ENCODE measurements around the gene CSGALNACT2.

The CSGALNACT2 gene

GRCh38 chr10:43112608-43112961, 25.7 kb upstream of the CSGALNACT2 start:
- Histone ChIP-seq H3K4me3 (ENCODE audit: low read depth in 1 of 2, low read length in 2 of 2) (no peak overlapping the region), H3K27ac (ENCODE audit: low read depth, low read length) (no peak overlapping the region), H3K36me3 (ENCODE audit: control insufficient read depth in 1 of 2, insufficient read depth in 2 of 2, low read length in 2 of 2) (no peaks in the 10 kb centered on the region), H3K9ac (ENCODE audit: low read depth in 1 of 2, low read length in 2 of 2) (no peak overlapping the region), H3K4me1 (ENCODE audit: control insufficient read depth in 1 of 2, insufficient read depth in 2 of 2, low read length in 2 of 2) (no peaks in the 10 kb centered on the region), H3K27me3 (ENCODE audit: control insufficient read depth in 1 of 2, insufficient read depth in 2 of 2, low read length in 2 of 2) (no peaks in the 10 kb centered on the region), H3K9me3 (ENCODE audit: control insufficient read depth in 1 of 2, low read length in 2 of 2) (no peaks in the 10 kb centered on the region)

GRCh38 chr10:43113201-43114087, 24.8 kb upstream of the CSGALNACT2 start:
- Histone ChIP-seq H3K27me3 (ENCODE audit: control insufficient read depth in 1 of 2, insufficient read depth in 2 of 2, low read length in 2 of 2) (no peaks in the 10 kb centered on the region), H3K9ac (ENCODE audit: low read depth in 1 of 2, low read length in 2 of 2) (no peak overlapping the region), H3K9me3 (ENCODE audit: control insufficient read depth in 1 of 2, low read length in 2 of 2) (no peaks in the 10 kb centered on the region), H3K27ac (ENCODE audit: low read depth, low read length) (no peak overlapping the region), H3K4me1 (ENCODE audit: control insufficient read depth in 1 of 2, insufficient read depth in 2 of 2, low read length in 2 of 2) (no peaks in the 10 kb centered on the region), H3K4me3 (ENCODE audit: low read depth in 1 of 2, low read length in 2 of 2) (no peak overlapping the region), H3K36me3 (ENCODE audit: control insufficient read depth in 1 of 2, insufficient read depth in 2 of 2, low read length in 2 of 2) (no peaks in the 10 kb centered on the region)

GRCh38 chr10:43114088-43114742, 24.0 kb upstream of the CSGALNACT2 start:
- Histone ChIP-seq H3K27ac (ENCODE audit: low read depth, low read length) (no peak overlapping the region), H3K4me3 (ENCODE audit: low read depth in 1 of 2, low read length in 2 of 2) (no peak overlapping the region), H3K9me3 (ENCODE audit: control insufficient read depth in 1 of 2, low read length in 2 of 2) (no peaks in the 10 kb centered on the region), H3K4me1 (ENCODE audit: control insufficient read depth in 1 of 2, insufficient read depth in 2 of 2, low read length in 2 of 2) (no peaks in the 10 kb centered on the region), H3K27me3 (ENCODE audit: control insufficient read depth in 1 of 2, insufficient read depth in 2 of 2, low read length in 2 of 2) (no peaks in the 10 kb centered on the region), H3K9ac (ENCODE audit: low read depth in 1 of 2, low read length in 2 of 2) (no peak overlapping the region), H3K36me3 (ENCODE audit: control insufficient read depth in 1 of 2, insufficient read depth in 2 of 2, low read length in 2 of 2) (no peaks in the 10 kb centered on the region)

GRCh38 chr10:43114743-43115611, 23.3 kb upstream of the CSGALNACT2 start:
- Histone ChIP-seq H3K36me3 (ENCODE audit: control insufficient read depth in 1 of 2, insufficient read depth in 2 of 2, low read length in 2 of 2) (no peaks in the 10 kb centered on the region), H3K9ac (ENCODE audit: low read depth in 1 of 2, low read length in 2 of 2) (no peak overlapping the region), H3K27me3 (ENCODE audit: control insufficient read depth in 1 of 2, insufficient read depth in 2 of 2, low read length in 2 of 2) (no peaks in the 10 kb centered on the region), H3K27ac (ENCODE audit: low read depth, low read length) (no peak overlapping the region), H3K4me1 (ENCODE audit: control insufficient read depth in 1 of 2, insufficient read depth in 2 of 2, low read length in 2 of 2) (no peaks in the 10 kb centered on the region), H3K4me3 (ENCODE audit: low read depth in 1 of 2, low read length in 2 of 2) (no peak overlapping the region), H3K9me3 (ENCODE audit: control insufficient read depth in 1 of 2, low read length in 2 of 2) (no peaks in the 10 kb centered on the region)

GRCh38 chr10:43115881-43116595, 22.2 kb upstream of the CSGALNACT2 start:
- Histone ChIP-seq H3K4me1 (ENCODE audit: control insufficient read depth in 1 of 2, insufficient read depth in 2 of 2, low read length in 2 of 2) (no peaks in the 10 kb centered on the region), H3K36me3 (ENCODE audit: control insufficient read depth in 1 of 2, insufficient read depth in 2 of 2, low read length in 2 of 2) (no peaks in the 10 kb centered on the region), H3K27ac (ENCODE audit: low read depth, low read length) (no peak overlapping the region), H3K27me3 (ENCODE audit: control insufficient read depth in 1 of 2, insufficient read depth in 2 of 2, low read length in 2 of 2) (no peaks in the 10 kb centered on the region), H3K9me3 (ENCODE audit: control insufficient read depth in 1 of 2, low read length in 2 of 2) (no peaks in the 10 kb centered on the region), H3K9ac (ENCODE audit: low read depth in 1 of 2, low read length in 2 of 2) (no peak overlapping the region), H3K4me3 (ENCODE audit: low read depth in 1 of 2, low read length in 2 of 2) (no peak overlapping the region)

- Histone ChIP-seq H3K9ac (ENCODE audit: low read depth in 1 of 2, low read length in 2 of 2) (no peak overlapping the region), H3K9me3 (ENCODE audit: control insufficient read depth in 1 of 2, low read length in 2 of 2) (no peaks in the 10 kb centered on the region), H3K27ac (ENCODE audit: low read depth, low read length) (no peak overlapping the region), H3K4me1 (ENCODE audit: control insufficient read depth in 1 of 2, insufficient read depth in 2 of 2, low read length in 2 of 2) (peaks cover 2 to 4% of the 10 kb centered on the region in 2 donors), H3K4me3 (ENCODE audit: low read depth in 1 of 2, low read length in 2 of 2) (no peak overlapping the region), H3K27me3 (ENCODE audit: control insufficient read depth in 1 of 2, insufficient read depth in 2 of 2, low read length in 2 of 2) (no peaks in the 10 kb centered on the region), H3K36me3 (ENCODE audit: control insufficient read depth in 1 of 2, insufficient read depth in 2 of 2, low read length in 2 of 2) (no peaks in the 10 kb centered on the region)
Observed at GRCh38 chr10:43116596-43116995, 21.6 kb upstream of the CSGALNACT2 start.

GRCh38 chr10:43117031-43117776, 21.0 kb upstream of the CSGALNACT2 start:
- no peaks in the 10 kb centered on the region for H3K9me3 ChIP-seq (ENCODE audit: control insufficient read depth in 1 of 2, low read length in 2 of 2)
- H3K27me3 ChIP-seq (ENCODE audit: control insufficient read depth in 1 of 2, insufficient read depth in 2 of 2, low read length in 2 of 2), result no peaks in the 10 kb centered on the region
- no peak overlapping the region for H3K9ac ChIP-seq (ENCODE audit: low read depth in 1 of 2, low read length in 2 of 2)
- H3K4me1 ChIP-seq (ENCODE audit: control insufficient read depth in 1 of 2, insufficient read depth in 2 of 2, low read length in 2 of 2), result peaks cover 5 to 6% of the 10 kb centered on the region in 2 donors
- H3K36me3 ChIP-seq (ENCODE audit: control insufficient read depth in 1 of 2, insufficient read depth in 2 of 2, low read length in 2 of 2), result no peaks in the 10 kb centered on the region
- H3K27ac ChIP-seq (ENCODE audit: low read depth, low read length), result no peak overlapping the region
- no peak overlapping the region for H3K4me3 ChIP-seq (ENCODE audit: low read depth in 1 of 2, low read length in 2 of 2)

GRCh38 chr10:43117777-43118583, 20.3 kb upstream of the CSGALNACT2 start:
- H3K27ac ChIP-seq (ENCODE audit: low read depth, low read length), result no peak overlapping the region
- H3K27me3 ChIP-seq (ENCODE audit: control insufficient read depth in 1 of 2, insufficient read depth in 2 of 2, low read length in 2 of 2), result no peaks in the 10 kb centered on the region
- H3K36me3 ChIP-seq (ENCODE audit: control insufficient read depth in 1 of 2, insufficient read depth in 2 of 2, low read length in 2 of 2), result no peaks in the 10 kb centered on the region
- no peaks in the 10 kb centered on the region for H3K9me3 ChIP-seq (ENCODE audit: control insufficient read depth in 1 of 2, low read length in 2 of 2)
- H3K4me3 ChIP-seq (ENCODE audit: low read depth in 1 of 2, low read length in 2 of 2), result no peak overlapping the region
- no peak overlapping the region for H3K9ac ChIP-seq (ENCODE audit: low read depth in 1 of 2, low read length in 2 of 2)
- H3K4me1 ChIP-seq (ENCODE audit: control insufficient read depth in 1 of 2, insufficient read depth in 2 of 2, low read length in 2 of 2), result peaks cover 5 to 6% of the 10 kb centered on the region in 2 donors

Measured in duodenal mucosa (tissue), 2 donors.